Measurements from ENCODE around the gene CATSPER3. TPM values are rescaled to one million over a fixed set of nuclear protein-coding genes. Genes with fewer than 3 reads are reported as not detected.
A peak's percentile ranks its signal among the peaks of the same experiment; 100 is the strongest.

Gene CATSPER3
- total RNA-seq, 2 donors from 2014 or later = 0.52 TPM; not detected in 1

- DNase-seq = peak in 1 of 4 donors; percentile 14
- Histone ChIP-seq H3K27ac (no peak within 1 kb of the TSS), H3K36me3 (replicated peaks in 1 of 2; ENCODE audit: insufficient read depth in 1 of 2, low read depth in 2 of 2) (no peaks in the 10 kb centered on the region), H3K4me1 (peaks cover 42% of the 10 kb centered on the region), H3K27me3 (peaks cover 0 to 67% of the 10 kb centered on the region in 2 donors), H3K4me3 (peak within 1 kb of the TSS in 1 of 2 donors; percentile 20), H3K9me3 (no peaks in the 10 kb centered on the region)
- intact Hi-C loops (cut with DNase I) = no loop called here
- peak; percentile 30 for ATAC-seq
- 0% methylated on average over 45 of the region's 49 CpGs; no CpG with 5 or more reads in 1 of the 2 donors for WGBS, 2 donors
- TF ChIP-seq CTCF (IDR thresholded peaks at IDR 0.05) (no peak), POLR2A (IDR thresholded peaks at IDR 0.05) (no peak)
Observed at GRCh38 chr5:135033901-135034235, 66.2 kb downstream of the CATSPER3 start, which contains the start of gene PITX1. Gene PITX1 (minus strand): TSS chr5:135034228. CDS start chr5:135033881, 347 bp downstream.

- peaks cover 45% of the 10 kb centered on the region for H3K4me1 ChIP-seq
- no peaks in the 10 kb centered on the region for H3K36me3 ChIP-seq (replicated peaks in 1 of 2; ENCODE audit: insufficient read depth in 1 of 2, low read depth in 2 of 2)
- peak; percentile 13 for ATAC-seq
- H3K9me3 ChIP-seq = no peaks in the 10 kb centered on the region
- TF ChIP-seq CTCF (IDR thresholded peaks at IDR 0.05) = no peak
- no peak for TF ChIP-seq POLR2A (IDR thresholded peaks at IDR 0.05)
- no peak overlapping the region for H3K4me3 ChIP-seq
- DNase-seq = peak; percentile 29 to 46 (median 34)
- intact Hi-C loops (cut with DNase I) = no loop called here
- peaks cover 0 to 67% of the 10 kb centered on the region in 2 donors for H3K27me3 ChIP-seq
- no peak overlapping the region for H3K27ac ChIP-seq
- WGBS, 2 donors = 13% methylated on average over 38 of the region's 65 CpGs; no CpG with 5 or more reads in 1 of the 2 donors
Observed at GRCh38 chr5:135034236-135034962, 66.7 kb downstream of the CATSPER3 start.

- Histone ChIP-seq H3K4me1 (peaks cover 52% of the 10 kb centered on the region), H3K36me3 (replicated peaks in 1 of 2; ENCODE audit: insufficient read depth in 1 of 2, low read depth in 2 of 2) (no peaks in the 10 kb centered on the region), H3K27me3 (peaks cover 0 to 67% of the 10 kb centered on the region in 2 donors), H3K27ac (no peak overlapping the region), H3K4me3 (no peak overlapping the region), H3K9me3 (no peaks in the 10 kb centered on the region)
- no peak for ATAC-seq
- TF ChIP-seq POLR2A (IDR thresholded peaks at IDR 0.05) (no peak), CTCF (IDR thresholded peaks at IDR 0.05) (no peak)
- intact Hi-C loops (cut with DNase I) = no loop called here
- WGBS, 2 donors = 77 to 97% methylated on average over 8 to 14 of the region's 14 CpGs
- DNase-seq = peak in 1 of 4 donors; percentile 17
Observed at GRCh38 chr5:135034963-135035677, 67.4 kb downstream of the CATSPER3 start.

- Histone ChIP-seq H3K27ac (no peak overlapping the region), H3K27me3 (peaks cover 0 to 68% of the 10 kb centered on the region in 2 donors), H3K36me3 (replicated peaks in 1 of 2; ENCODE audit: insufficient read depth in 1 of 2, low read depth in 2 of 2) (no peaks in the 10 kb centered on the region), H3K4me1 (peaks cover 52% of the 10 kb centered on the region), H3K4me3 (no peak overlapping the region), H3K9me3 (no peaks in the 10 kb centered on the region)
- ATAC-seq (no peak), DNase-seq (no peak)
- TF ChIP-seq POLR2A (IDR thresholded peaks at IDR 0.05) (no peak), CTCF (IDR thresholded peaks at IDR 0.05) (no peak)
- intact Hi-C loops (cut with DNase I) = no loop called here
- WGBS, 2 donors = 61 to 72% methylated on average over 3 to 6 of the region's 6 CpGs
Observed at GRCh38 chr5:135035678-135036030, 67.9 kb downstream of the CATSPER3 start.
